GM23338 (cell line): ENCODE results near the gene OTOP2. TPM values are rescaled to one million over a fixed set of nuclear protein-coding genes. Genes with fewer than 3 reads are reported as not detected.

Experiments used
- ATAC-seq: fragments of 200-7000 bp; cut with Tn5 transposase; 3 replicates; pipeline ENCODE4 v1.9.1; 2020
- DNase-seq: peaks from one replicate; pipeline ENCODE4 v3.0.0-alpha.2; 2015; ENCODE audit warnings: low spot score
- H2AFZ ChIP-seq: fragments of 200-600 bp; sonication (generic); 2 replicates; pipeline ENCODE4 v1.8.0; 2016; ENCODE audit warnings: antibody characterized with exemption, mild to moderate bottlenecking, moderate library complexity
- H3F3A ChIP-seq: fragments of 200-600 bp; sonication (generic); replicated peaks from 2 replicates; pipeline ENCODE4 v1.8.0; 2017; ENCODE audit warnings: antibody characterized with exemption, mixed run types, low read depth
- H3K27ac ChIP-seq: fragments of 200-600 bp; sonication (generic); 2 replicates; pipeline ENCODE4 v1.6.1; 2016; ENCODE audit warnings: low read depth
- H3K27me3 ChIP-seq: fragments of 200-600 bp; sonication (generic); 2 replicates; pipeline ENCODE4 v1.8.0; 2016; ENCODE audit warnings: mild to moderate bottlenecking, mixed run types, moderate library complexity; ENCODE audit not compliant: insufficient read depth
- H3K36me3 ChIP-seq: fragments of 200-600 bp; sonication (generic); 2 replicates; pipeline ENCODE4 v1.8.0; 2016; ENCODE audit warnings: mild to moderate bottlenecking; ENCODE audit not compliant: insufficient read depth
- H3K4me1 ChIP-seq: fragments of 200-600 bp; sonication (generic); 2 replicates; pipeline ENCODE4 v1.8.0; 2016; ENCODE audit warnings: mild to moderate bottlenecking, moderate library complexity; ENCODE audit not compliant: insufficient read depth
- H3K4me2 ChIP-seq: fragments of 200-600 bp; sonication (generic); 2 replicates; pipeline ENCODE4 v1.7.1; 2017; ENCODE audit warnings: mixed run types
- H3K4me3 ChIP-seq: fragments of 200-600 bp; sonication (generic); 2 replicates; pipeline ENCODE4 v1.6.1; 2016; ENCODE audit warnings: mixed run types
- H3K79me2 ChIP-seq: fragments of 200-600 bp; sonication (generic); replicated peaks from 2 replicates; pipeline ENCODE4 v1.8.0; 2017; ENCODE audit warnings: mild to moderate bottlenecking; ENCODE audit not compliant: insufficient read depth
- H3K9me2 ChIP-seq: fragments of 200-600 bp; sonication (generic); 2 replicates; pipeline ENCODE4 v1.8.0; 2017; ENCODE audit not compliant: insufficient read depth
- H4K20me1 ChIP-seq: fragments of 200-600 bp; sonication (generic); replicated peaks from 2 replicates; pipeline ENCODE4 v1.8.0; 2017; ENCODE audit warnings: mild to moderate bottlenecking; ENCODE audit not compliant: insufficient read depth
- H3K27ac Mint-ChIP-seq: 2 replicates; pipeline ENCODE4 v1.8.0; 2020; ENCODE audit warnings: inconsistent platforms, mild to moderate bottlenecking, moderate library complexity, mixed read lengths
- H3K27me3 Mint-ChIP-seq: 3 replicates; pipeline ENCODE4 v1.8.0; 2022; ENCODE audit warnings: low read depth, mild to moderate bottlenecking, moderate library complexity, mixed read lengths, inconsistent platforms; ENCODE audit not compliant: insufficient read depth, poor library complexity
- H3K36me3 Mint-ChIP-seq: 3 replicates; pipeline ENCODE4 v1.8.0; 2021; ENCODE audit warnings: low read depth, mild to moderate bottlenecking, inconsistent platforms, moderate library complexity, mixed read lengths
- H3K4me1 Mint-ChIP-seq: 3 replicates; pipeline ENCODE4 v1.8.0; 2020; ENCODE audit warnings: mild to moderate bottlenecking, inconsistent platforms, mixed read lengths
- H3K4me3 Mint-ChIP-seq: 3 replicates; pipeline ENCODE4 v1.8.0; 2021; ENCODE audit warnings: moderate library complexity, mild to moderate bottlenecking, inconsistent platforms, mixed read lengths
- H3K9me3 Mint-ChIP-seq: 3 replicates; pipeline ENCODE4 v1.8.0; 2020; ENCODE audit warnings: moderate library complexity, mild to moderate bottlenecking, inconsistent platforms, mixed read lengths
- CREB1 ChIP-seq: fragments of 250-450 bp; sonication (Bioruptor Pico); IDR thresholded peaks from 2 replicates; pipeline ENCODE4 v1.5.0; 2020; ENCODE audit warnings: low read depth, mild to moderate bottlenecking, moderate library complexity
- ETS1 ChIP-seq: IDR thresholded peaks from 2 replicates; pipeline ENCODE4 v1.6.1; 2016; ENCODE audit warnings: antibody characterized with exemption
- EZH2phosphoT487 ChIP-seq: fragments of 200-600 bp; sonication (generic); IDR thresholded peaks from one replicate; pipeline ENCODE4 v1.8.1; 2018; ENCODE audit warnings: antibody characterized with exemption; ENCODE audit not compliant: unreplicated experiment
- NANOG ChIP-seq: IDR thresholded peaks from 2 replicates; pipeline ENCODE4 v1.6.1; 2016; ENCODE audit warnings: antibody characterized with exemption, borderline replicate concordance
- POLR2AphosphoS5 ChIP-seq: IDR thresholded peaks from 2 replicates; pipeline ENCODE4 v1.6.1; 2016; ENCODE audit warnings: antibody characterized with exemption, low read depth
- ZNF331 ChIP-seq: fragments of 250-450 bp; sonication (Bioruptor Pico); IDR thresholded peaks from 2 replicates; pipeline ENCODE4 v1.5.0; 2020; ENCODE audit warnings: low read depth, mild to moderate bottlenecking, moderate library complexity
- polyA plus RNA-seq: library from polyadenylated mRNA; unstranded; fragments of >200 nt; fragmentation: Nextera tagmentation; extraction: Ambion mirVana; gene quantifications from 2 replicates; pipeline ENCODE4 v1.2.1, GENCODE V29; 2016
- total RNA-seq: library from RNA; depleted of rRNA; stranded (reverse); fragments of >200 nt; shearing (Covaris generic); gene quantifications from 2 replicates; pipeline ENCODE4 v1.2.3, GENCODE V29; 2014
- TF ChIP-seq, protein P1 (sequence below), 2 experiments: fragments of 200-600 bp in 1 of 2; sonication (generic) in 1 of 2; conservative IDR thresholded peaks; 2 replicates each; pipeline versions ENCODE4 v1.5.1 to v1.6.1; 2016 to 2017; ENCODE audit warnings: antibody characterized with exemption in 2 of 2, low read depth in 2 of 2, mild to moderate bottlenecking in 2 of 2, moderate library complexity in 1 of 2

OTOP2 gene
- total and polyA plus RNA-seq, 2 experiments from 2014 or later = not detected

- H3K27me3 Mint-ChIP-seq = peaks cover 18% of the 10 kb centered on the region
- ATAC-seq (peak; percentile 62), DNase-seq (peak; percentile 84)
- no peak overlapping the region for H2AFZ ChIP-seq
- no peaks in the 10 kb centered on the region for H3K79me2 ChIP-seq
- peaks cover 3% of the 10 kb centered on the region; the same call in 1 of the 2 replicates for H3K4me1 ChIP-seq
- no peak overlapping the region for H3K4me3 ChIP-seq
- no peaks in the 10 kb centered on the region for H3K9me2 ChIP-seq
- H3K27ac ChIP-seq = no peak overlapping the region
- no peaks in the 10 kb centered on the region; the same call in 2 of the 3 replicates for H3K9me3 Mint-ChIP-seq
- no peak overlapping the region; the same call in 2 of the 3 replicates for H3K4me3 Mint-ChIP-seq
- peaks cover 6% of the 10 kb centered on the region; the same call in 1 of the 2 replicates for H3K27me3 ChIP-seq
- no peak overlapping the region for H3K4me2 ChIP-seq
- no peaks in the 10 kb centered on the region for H4K20me1 ChIP-seq
- TF ChIP-seq, protein P1, sequence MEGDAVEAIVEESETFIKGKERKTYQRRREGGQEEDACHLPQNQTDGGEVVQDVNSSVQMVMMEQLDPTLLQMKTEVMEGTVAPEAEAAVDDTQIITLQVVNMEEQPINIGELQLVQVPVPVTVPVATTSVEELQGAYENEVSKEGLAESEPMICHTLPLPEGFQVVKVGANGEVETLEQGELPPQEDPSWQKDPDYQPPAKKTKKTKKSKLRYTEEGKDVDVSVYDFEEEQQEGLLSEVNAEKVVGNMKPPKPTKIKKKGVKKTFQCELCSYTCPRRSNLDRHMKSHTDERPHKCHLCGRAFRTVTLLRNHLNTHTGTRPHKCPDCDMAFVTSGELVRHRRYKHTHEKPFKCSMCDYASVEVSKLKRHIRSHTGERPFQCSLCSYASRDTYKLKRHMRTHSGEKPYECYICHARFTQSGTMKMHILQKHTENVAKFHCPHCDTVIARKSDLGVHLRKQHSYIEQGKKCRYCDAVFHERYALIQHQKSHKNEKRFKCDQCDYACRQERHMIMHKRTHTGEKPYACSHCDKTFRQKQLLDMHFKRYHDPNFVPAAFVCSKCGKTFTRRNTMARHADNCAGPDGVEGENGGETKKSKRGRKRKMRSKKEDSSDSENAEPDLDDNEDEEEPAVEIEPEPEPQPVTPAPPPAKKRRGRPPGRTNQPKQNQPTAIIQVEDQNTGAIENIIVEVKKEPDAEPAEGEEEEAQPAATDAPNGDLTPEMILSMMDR (conservative IDR thresholded peaks at IDR 0.05; ENCODE audit: low read depth in 2 of 2) = peak; percentile 60 to 83
- TF ChIP-seq CREB1 (CRISPR knock-in tag) = 0 out of 2 replicates have a peak, but pooled peaks have one; percentile 19
- no peak for TF ChIP-seq NANOG
- no peaks in the 10 kb centered on the region for H3K36me3 ChIP-seq
- H3K27ac Mint-ChIP-seq = no peak overlapping the region
- H3F3A ChIP-seq = no peaks in the 10 kb centered on the region
- H3K4me1 Mint-ChIP-seq = peaks cover 2% of the 10 kb centered on the region
- no peaks in the 10 kb centered on the region; the same call in 2 of the 3 replicates for H3K36me3 Mint-ChIP-seq
Observed at GRCh38 chr17:74960570-74961342, 36.7 kb downstream of the OTOP2 start.

DNA sequence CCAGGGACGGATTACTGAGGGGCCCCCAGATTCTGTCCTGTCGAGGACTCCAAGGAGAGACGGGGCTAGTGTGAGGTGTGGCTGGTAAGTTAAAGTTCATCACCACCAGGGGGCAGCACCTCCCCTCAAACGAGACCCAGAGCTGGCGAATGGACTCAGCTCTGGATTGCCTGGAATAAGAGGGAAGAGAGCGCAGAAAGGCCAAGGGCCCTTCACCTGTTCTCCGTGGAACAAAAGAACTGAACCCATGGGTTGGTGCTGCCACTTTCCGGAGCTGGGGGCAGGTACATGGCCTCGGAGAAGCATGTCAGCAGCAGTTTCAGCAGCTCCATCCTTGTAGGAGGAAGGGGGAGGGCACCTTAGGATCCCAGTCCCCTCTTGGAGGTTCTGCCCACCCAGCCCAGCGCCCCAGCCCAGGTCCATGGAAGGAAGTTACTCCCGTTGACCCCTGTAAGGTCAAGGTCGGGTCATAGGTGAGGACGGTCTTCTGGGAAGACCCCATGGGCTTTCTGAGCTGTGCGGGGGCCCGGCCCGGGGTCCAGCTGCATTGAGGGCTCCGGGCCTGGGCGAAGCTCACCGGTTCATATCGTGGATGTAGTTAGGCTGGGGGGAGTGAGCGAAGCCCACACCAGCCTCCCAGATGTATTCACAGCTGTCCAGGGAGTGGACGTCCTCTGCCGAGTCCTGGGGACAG, 37.7 kb downstream of the OTOP2 start:
- peak; percentile 82 for ATAC-seq
- no peaks in the 10 kb centered on the region for H4K20me1 ChIP-seq
- no peak overlapping the region for H3K27ac ChIP-seq
- TF ChIP-seq EZH2phosphoT487 = no peak
- no peak for TF ChIP-seq ETS1
- no peak for TF ChIP-seq POLR2AphosphoS5
- TF ChIP-seq, protein P1 (conservative IDR thresholded peaks at IDR 0.05; ENCODE audit: low read depth in 2 of 2) = peak; percentile 86 to 97
- TF ChIP-seq ZNF331 (CRISPR knock-in tag) = no peak
- no peak overlapping the region for H3K4me2 ChIP-seq
- DNase-seq = peak; percentile 97
- Mint-ChIP-seq H3K36me3 (no peaks in the 10 kb centered on the region; the same call in 2 of the 3 replicates), H3K9me3 (no peaks in the 10 kb centered on the region; the same call in 2 of the 3 replicates), H3K4me1 (peaks cover 2% of the 10 kb centered on the region), H3K4me3 (0 out of 3 replicates have a peak overlapping the region, but pooled peaks have one; percentile 15), H3K27ac (no peak overlapping the region), H3K27me3 (peaks cover 18% of the 10 kb centered on the region)
- H3F3A ChIP-seq = no peaks in the 10 kb centered on the region
- no peaks in the 10 kb centered on the region for H3K79me2 ChIP-seq
- no peaks in the 10 kb centered on the region for H3K36me3 ChIP-seq
- H3K9me2 ChIP-seq = no peaks in the 10 kb centered on the region
- peaks cover 6% of the 10 kb centered on the region; the same call in 1 of the 2 replicates for H3K27me3 ChIP-seq
- no peak overlapping the region for H3K4me3 ChIP-seq
- H3K4me1 ChIP-seq = peaks cover 3% of the 10 kb centered on the region; the same call in 1 of the 2 replicates
- H2AFZ ChIP-seq = no peak overlapping the region
